HG02981 (cell line): ENCODE results near the gene CLEC4A.
"Not testable (repeated sequence)": the region's sequence is repeated elsewhere in the genome, so short reads cannot be mapped to it uniquely, and the experiment has no call there.

Source experiments
- ATAC-seq: cut with Tn5 transposase; IDR thresholded peaks from one replicate; pipeline ENCODE4 v1.9.1; 2021; ENCODE audit warnings: mild to moderate bottlenecking, moderate library complexity; ENCODE audit not compliant: unreplicated experiment

CLEC4A gene

DNA sequence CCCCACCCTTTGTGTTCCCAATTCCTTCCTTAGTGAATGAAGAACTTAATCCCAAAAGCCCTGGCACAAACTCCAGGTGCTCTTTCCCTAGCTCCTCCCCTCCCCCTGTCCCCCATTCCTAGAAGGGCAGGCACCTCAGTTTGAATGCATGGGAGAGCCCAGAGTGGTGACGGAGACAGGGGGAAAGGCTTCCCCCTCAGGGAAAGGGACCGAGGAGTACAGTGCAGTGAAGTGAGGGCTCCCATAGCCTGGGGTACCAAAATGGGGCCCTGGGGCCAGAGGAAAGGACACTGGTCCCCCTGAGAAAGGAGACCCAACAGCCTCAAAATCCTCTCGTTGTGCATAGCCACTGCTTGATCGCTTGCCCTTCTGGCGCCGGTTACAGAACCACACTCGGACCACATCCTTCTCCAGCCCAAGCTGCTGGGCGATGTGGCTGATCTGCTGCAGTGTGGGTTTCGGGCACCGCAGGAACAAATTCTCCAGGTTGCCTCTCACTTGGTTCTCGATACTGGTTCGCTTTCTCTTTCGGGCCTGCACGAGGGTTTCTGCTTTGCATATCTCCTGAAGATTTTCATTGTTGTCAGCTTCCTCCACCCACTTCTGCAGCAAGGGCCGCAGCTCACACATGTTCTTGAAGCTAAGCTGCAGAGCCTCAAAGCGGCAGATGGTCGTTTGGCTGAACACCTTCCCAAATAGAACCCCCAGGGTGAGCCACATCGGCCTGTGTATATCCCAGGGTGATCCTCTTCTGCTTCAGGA is 10.4 kb downstream of the CLEC4A start:
- not testable (repeated sequence) for ATAC-seq

GRCh38 chr12:8134398-8134930 is 11.0 kb downstream of the CLEC4A start:
- not testable (repeated sequence) for ATAC-seq

DNA sequence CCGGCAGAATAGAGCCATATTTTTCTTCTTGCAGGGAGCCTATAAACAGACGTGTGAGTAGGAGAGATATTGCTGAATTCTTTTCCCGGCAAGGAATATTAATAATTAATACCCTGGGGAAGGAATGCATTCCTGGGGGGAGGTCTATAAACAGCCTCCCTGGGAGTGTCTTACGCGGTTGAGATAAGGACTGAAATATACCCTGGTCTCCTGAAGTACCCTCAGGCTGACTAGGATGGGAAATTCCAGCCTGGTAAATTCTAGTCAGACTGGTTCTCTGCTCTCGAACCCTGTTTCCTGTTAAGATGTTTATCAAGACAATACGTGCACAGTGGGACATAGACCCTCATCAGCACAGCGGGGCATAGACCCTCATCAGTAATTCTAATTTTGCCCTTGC is 18.2 kb downstream of the CLEC4A start:
- ATAC-seq, result not testable (repeated sequence)

GRCh38 chr12:8143261-8143660 is 19.8 kb downstream of the CLEC4A start:
- no peak for ATAC-seq

GRCh38 chr12:8145754-8146441 is 22.5 kb downstream of the CLEC4A start:
- ATAC-seq, result no peak

DNA sequence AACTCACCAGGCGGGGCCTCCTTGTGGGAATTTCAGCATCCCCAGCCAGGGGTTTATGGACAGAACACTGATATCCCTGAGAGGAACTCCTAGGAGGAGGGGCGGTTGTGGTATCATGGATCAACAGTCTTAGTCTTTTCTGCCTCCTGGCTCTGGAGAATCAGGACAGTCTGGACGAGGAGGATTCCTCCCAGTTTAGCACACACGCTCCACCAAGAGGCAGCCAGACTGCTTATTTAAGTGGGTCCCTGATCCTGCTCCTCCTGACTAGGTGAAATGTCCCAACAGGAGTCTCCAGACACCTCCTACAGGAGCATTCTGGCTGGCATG is 23.0 kb downstream of the CLEC4A start:
- ATAC-seq, result no peak

- ATAC-seq, result no peak
Measured at GRCh38 chr12:8154526-8154925, 31.1 kb downstream of the CLEC4A start.

DNA sequence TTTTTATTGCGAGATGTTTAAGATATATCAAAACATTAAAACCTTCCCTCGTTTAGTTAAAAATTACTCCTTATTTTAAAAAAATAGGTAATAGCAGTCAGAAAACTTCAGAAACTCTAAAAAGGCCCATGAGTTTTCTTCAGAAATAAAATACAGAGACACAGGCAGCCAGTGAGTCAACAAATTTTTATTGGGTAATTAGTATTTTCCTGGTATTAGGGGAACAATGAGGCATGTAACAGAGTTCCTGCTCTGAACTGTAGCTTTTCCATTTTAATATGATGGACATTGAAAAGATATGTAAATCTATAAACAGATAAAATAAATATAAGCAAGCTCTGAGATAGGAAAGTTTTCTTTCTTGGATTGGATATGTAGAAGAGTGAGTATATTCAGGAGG is 33.0 kb downstream of the CLEC4A start:
- ATAC-seq, result no peak

DNA sequence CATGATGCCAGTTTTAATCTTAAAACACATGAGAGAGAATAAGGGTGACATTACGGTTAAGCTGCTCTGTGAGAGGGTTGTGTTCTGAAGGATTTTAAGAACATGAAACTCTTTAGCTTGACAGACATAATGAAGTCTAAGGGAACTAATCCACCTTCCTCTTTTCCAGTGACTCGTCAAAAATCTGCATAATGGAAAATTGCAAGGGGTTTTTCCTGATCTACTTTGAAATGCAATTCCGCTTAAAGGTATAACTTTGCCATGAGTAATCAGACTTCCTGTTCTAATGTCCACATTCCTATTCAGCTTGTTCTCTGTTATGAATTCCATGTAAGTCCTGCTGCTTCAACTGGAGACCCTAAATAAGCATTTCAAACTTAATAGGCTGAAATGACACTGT is 33.4 kb downstream of the CLEC4A start, which contains the start of gene ZNF705A:
TSS of gene ZNF705A (plus strand) at position 171 of the 400 bp plus-strand sequence. CDS start 15,611 bp downstream, outside the sequence.
- no peak for ATAC-seq

DNA sequence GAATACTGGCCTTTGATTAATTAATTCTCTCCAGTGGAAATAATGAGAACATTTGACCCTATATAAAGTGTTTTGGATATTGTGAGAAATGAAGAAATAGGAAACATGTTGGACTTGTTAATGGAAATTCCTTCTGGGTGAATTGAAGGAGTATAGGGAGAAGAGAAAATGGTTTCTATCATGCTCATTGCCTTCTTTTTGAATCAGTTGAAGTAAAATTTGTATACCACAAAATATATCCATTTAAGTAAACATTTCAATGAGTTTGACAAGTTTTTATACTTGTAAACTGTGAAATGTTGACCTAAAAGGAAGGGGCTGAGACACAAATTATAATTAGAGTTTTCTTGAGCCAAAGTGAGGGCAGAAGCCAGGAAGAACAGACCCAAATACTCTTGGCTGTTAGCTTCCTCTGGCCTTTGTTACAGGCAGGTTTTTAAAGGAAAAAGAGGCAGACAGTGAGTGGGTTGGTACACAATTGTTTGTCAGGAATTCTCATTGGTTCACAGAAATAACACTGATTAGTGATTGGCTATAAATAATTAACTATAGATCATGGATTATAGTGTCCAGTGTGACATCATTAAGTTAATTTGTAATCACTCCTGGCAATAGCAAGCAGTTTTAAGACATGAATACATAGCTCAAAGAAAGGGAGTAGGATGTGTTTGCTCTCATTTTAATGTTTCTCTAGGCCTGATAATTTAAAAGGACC is 34.2 kb downstream of the CLEC4A start:
- no peak for ATAC-seq

DNA sequence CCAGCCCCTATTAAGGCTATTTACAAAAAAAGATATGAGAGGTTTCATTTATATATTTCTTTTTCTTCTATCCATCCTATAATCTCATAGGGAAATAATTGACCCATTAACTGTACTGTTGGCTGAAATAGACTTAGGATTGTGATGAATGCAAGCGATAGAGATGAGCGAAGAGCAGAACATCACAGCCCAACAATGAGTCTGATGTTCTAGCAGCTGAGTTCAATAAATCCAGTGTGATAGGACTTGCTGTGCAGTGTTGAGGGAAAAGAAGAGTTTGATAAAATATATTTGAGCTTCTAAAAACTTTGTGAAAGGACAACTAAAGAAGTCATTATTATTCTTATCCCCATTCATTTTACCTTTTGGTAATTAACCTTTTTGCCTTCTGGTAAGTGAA is 49.5 kb downstream of the CLEC4A start:
- ATAC-seq, result not testable (repeated sequence)

GRCh38 chr12:8179989-8180585 is 56.7 kb downstream of the CLEC4A start:
- ATAC-seq, result not testable (repeated sequence)

GRCh38 chr12:8181271-8181670 is 57.9 kb downstream of the CLEC4A start:
- not testable (repeated sequence) for ATAC-seq

DNA sequence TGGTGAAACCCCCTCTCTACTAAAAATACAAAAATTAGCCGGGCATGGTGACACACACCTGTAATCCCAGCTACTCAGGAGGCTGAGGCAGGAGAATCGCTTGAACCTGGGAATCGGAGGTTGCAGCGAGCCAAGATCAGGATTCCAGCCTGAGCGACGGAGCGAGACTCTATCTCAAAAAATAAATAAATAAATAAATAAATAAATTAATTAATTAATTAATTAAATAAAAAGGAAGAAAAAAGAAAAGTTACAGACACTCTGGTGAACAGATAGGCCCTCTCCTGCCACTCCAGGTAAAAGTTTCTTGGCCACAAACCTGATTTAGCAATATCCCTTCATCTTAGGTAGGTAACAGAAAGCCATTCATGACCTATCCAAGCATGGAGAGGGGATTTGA is 59.5 kb downstream of the CLEC4A start:
- not testable (repeated sequence) for ATAC-seq

GRCh38 chr12:8183346-8183745 is 59.9 kb downstream of the CLEC4A start:
- not testable (repeated sequence) for ATAC-seq

DNA sequence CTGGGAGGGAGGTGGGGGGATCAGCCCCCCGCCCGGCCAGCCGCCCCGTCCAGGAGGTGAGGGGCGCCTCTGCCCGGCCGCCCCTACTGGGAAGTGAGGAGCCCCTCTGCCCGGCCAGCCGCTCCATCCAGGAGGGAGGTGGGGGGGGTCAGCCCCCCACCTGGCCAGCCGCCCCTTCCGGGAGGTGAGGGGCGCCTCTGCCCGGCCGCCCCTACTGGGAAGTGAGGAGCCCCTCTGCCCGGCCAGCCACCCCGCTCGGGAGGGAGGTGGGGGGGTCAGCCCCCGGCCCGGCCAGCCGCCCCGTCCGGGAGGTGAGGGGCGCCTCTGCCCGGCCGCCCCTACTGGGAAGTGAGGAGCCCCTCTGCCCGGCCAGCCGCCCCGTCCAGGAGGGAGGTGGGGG is 60.8 kb downstream of the CLEC4A start:
- not testable (repeated sequence) for ATAC-seq

- not testable (repeated sequence) for ATAC-seq
Measured at GRCh38 chr12:8188088-8188487, 64.7 kb downstream of the CLEC4A start.
